AG09309 (cell line): ENCODE data around the gene RGS12.

Experiments
- DNase-seq: peaks from one replicate; pipeline ENCODE4 v3.0.0-alpha.2; 2010; ENCODE audit warnings: low read depth
- H3K4me3 ChIP-seq: 2 replicates; pipeline ENCODE4 v1.5.1; 2011; ENCODE audit warnings: mild to moderate bottlenecking, low read depth, low read length, moderate library complexity; ENCODE audit not compliant: control insufficient read depth
- TF ChIP-seq, protein P1 (sequence below): IDR thresholded peaks from 2 replicates; pipeline ENCODE4 v1.5.1; 2011; ENCODE audit warnings: mild to moderate bottlenecking, low read depth, low read length, inconsistent platforms; ENCODE audit not compliant: insufficient read depth, control insufficient read depth; ENCODE audit errors: missing control alignments

Gene RGS12

DNA sequence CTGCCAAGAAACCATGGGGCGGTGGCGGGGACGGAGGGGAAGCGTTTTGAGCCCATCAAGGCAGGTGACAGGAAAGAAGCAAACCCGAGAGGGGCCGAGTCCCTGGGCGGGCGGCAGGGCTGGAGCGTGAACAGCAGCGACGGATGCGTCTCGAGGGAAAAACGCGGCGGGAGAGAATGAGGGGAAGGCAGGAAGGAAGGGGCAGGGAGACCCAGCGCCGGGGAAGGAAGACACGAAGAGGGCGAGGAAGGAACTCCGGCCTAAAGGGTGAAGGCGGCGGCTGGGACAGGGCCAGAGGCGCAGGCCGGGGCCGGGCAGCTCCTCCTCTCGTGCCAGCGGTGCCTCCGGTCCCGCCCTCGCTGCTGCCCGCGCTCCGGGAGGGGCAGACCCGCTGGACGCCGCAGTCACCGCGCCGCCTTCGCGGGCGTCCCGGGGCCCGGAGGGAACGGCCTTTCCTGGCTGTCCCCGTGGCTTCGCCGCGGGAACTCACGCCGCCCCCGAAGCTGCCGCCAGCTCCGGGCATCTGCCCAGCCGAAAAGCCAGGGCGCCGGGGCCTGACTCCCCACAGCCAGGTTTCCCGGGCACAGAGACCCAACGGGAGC is 751 bp upstream of the RGS12 start:
- peak overlapping the region; percentile 96 for H3K4me3 ChIP-seq
- TF ChIP-seq, protein P1, sequence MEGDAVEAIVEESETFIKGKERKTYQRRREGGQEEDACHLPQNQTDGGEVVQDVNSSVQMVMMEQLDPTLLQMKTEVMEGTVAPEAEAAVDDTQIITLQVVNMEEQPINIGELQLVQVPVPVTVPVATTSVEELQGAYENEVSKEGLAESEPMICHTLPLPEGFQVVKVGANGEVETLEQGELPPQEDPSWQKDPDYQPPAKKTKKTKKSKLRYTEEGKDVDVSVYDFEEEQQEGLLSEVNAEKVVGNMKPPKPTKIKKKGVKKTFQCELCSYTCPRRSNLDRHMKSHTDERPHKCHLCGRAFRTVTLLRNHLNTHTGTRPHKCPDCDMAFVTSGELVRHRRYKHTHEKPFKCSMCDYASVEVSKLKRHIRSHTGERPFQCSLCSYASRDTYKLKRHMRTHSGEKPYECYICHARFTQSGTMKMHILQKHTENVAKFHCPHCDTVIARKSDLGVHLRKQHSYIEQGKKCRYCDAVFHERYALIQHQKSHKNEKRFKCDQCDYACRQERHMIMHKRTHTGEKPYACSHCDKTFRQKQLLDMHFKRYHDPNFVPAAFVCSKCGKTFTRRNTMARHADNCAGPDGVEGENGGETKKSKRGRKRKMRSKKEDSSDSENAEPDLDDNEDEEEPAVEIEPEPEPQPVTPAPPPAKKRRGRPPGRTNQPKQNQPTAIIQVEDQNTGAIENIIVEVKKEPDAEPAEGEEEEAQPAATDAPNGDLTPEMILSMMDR: no peak
- no peak for DNase-seq

GRCh38 chr4:3293401-3294391 is 875 bp downstream of the RGS12 start:
- H3K4me3 ChIP-seq: peak overlapping the region; percentile 77
- TF ChIP-seq, protein P1: no peak
- DNase-seq: no peak

DNA sequence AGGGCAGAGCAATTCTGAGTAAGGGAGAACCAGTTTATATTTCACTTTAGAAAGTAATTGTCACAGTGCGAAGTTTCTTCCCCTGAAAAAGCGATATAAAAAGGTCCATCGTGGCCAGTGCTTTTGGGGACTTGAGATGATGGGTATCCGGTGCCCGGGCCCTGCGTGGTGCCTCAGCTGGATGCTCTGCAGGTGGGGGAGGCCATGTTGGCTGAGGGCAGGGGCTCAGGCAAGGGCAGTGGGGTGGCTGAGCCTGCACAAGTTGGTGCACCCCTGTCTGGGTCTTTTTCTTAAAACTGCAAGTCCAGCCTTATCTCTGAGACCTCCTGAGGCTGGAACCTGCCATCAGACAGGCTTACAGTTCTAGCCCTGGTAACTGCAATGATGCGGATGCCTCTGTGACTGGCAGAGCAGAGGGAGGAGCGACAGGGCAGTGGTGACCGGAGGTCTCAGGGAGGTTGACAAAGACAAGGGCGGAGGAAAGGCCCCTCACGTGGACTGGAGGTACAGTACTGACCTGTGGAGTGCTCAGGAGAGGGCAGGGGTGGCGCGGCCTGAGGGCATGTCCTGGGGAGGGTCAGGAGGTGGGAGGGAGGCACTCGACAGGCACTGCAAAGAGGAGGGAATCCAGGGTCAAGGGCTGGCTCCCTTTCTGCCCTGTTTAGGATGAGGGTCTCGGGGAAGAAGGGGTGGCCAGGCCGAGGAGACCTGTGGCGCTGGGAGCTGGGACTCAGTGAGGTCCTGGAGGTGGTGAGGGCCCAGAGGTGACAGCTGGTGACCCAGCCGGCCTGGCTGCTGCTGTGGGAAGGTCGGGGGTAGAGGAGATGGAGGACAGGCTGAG is 1.8 kb downstream of the RGS12 start:
- TF ChIP-seq, protein P1: no peak
- no peak overlapping the region for H3K4me3 ChIP-seq
- no peak for DNase-seq

DNA sequence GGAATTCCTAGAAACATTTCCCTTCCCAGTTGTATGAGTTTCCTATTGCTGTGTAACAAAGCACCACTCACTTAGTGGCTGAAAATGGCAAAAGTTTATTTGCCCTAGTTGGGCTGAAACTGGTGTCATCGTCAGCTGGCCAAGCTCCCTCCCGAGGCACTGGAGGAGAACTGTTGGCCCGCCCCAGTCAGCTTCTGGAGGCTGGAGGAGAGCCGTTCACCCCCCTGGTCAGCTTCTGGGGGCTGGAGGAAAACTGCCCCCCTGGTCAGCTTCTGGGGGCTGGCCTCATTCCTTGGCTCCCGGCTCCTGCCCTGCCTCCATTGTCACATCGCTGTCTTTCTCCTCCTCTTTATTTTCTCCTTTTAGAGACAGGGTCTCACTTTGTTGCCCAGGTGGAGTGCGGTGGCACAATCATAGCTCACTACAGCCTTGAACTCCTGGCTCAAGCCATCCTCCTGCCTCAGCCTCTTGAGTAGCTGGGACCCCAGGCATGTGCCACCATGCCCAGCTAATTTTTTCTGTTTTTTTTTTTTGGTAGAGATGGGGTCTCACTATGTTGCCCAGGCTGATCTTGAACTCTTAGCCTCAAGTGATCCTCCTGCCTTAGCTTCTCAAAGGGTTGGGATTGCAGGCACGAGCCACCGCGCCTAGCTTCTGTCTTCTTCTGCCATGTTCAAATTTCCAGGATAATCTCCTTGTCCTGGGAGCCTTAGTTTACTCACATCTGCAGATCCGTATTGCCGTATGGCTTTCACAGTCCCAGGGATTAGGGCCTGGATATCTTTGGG is 3.2 kb downstream of the RGS12 start:
- TF ChIP-seq, protein P1: no peak
- no peak for DNase-seq
- H3K4me3 ChIP-seq: no peak overlapping the region

DNA sequence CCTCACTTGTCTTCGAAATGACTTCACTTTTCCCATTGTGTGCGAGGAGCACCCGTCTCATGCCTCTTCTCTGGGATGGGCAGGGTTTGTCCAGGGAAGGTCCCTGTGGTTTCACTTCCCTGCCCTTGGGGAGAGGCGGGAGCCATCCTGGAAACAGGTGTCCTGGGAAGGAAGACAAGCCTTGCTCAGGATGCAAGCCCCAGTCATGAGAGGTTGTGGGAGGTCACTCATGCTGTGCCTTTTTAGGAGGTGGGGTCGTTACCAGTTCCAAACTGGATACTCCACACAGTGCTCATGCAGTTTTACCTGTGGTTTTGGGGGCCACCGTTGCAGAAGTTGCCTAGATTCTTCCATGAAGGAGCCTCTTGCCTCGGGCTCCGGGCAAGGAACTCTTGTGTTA is 3.8 kb downstream of the RGS12 start:
- TF ChIP-seq, protein P1: no peak
- H3K4me3 ChIP-seq: no peak overlapping the region
- no peak for DNase-seq
